GM23248 (cell line): Measurements from ENCODE around the gene SELENOT.

Experiments
- EZH2 ChIP-seq: fragments of 200-600 bp; sonication (generic); IDR thresholded peaks from 2 replicates; pipeline ENCODE4 v1.6.1; 2018; ENCODE audit warnings: antibody characterized with exemption, mild to moderate bottlenecking; ENCODE audit not compliant: insufficient read depth, poor library complexity, severe bottlenecking
- EZH2phosphoT487 ChIP-seq: fragments of 200-600 bp; sonication (generic); IDR thresholded peaks from 2 replicates; pipeline ENCODE4 v1.6.1; 2018; ENCODE audit warnings: antibody characterized with exemption, moderate library complexity, mild to moderate bottlenecking, low read depth; ENCODE audit not compliant: insufficient read depth

DNA sequence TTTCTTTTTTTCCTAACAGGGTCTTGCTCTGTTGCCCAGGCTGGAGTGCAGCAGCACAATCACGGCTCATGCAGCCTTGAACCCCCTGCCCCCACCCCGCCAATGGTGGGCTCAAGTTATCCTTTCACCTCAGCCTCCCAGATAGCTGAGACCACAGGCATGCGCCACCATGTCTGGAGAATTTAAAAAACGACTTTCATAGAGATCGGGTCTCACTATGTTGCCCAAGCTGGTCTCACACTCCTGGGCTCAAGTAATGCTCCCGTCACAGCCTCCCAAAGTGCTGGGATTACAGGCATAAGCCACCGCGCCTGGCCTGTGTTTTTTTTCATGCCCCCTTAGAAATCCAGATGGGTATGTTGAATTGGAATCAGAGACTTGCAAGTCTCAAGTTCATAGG lies 60.3 kb downstream of the SELENOT start:
- no peak for TF ChIP-seq EZH2
- TF ChIP-seq EZH2phosphoT487 = no peak
